SW 1271 (cell line): ENCODE data around the gene TRIM8.

Source experiments
- DNase-seq, 2 experiments: peaks; one replicate each; lab custom pipeline; 2025; lab: John Stamatoyannopoulos, UW

TRIM8 gene

GRCh38 chr10:102616066-102616770 lies 28.1 kb upstream of the TRIM8 start:
- DNase-seq: no peak

- no peak for DNase-seq
These were observed 27.2 kb upstream of the TRIM8 start for GRCh38 chr10:102617041-102617440.

- DNase-seq: no peak
These were observed 26.5 kb upstream of the TRIM8 start for GRCh38 chr10:102617816-102618215.

- no peak for DNase-seq
These were observed 24.8 kb upstream of the TRIM8 start for GRCh38 chr10:102619281-102619981.

GRCh38 chr10:102620138-102620590 lies 24.1 kb upstream of the TRIM8 start:
- DNase-seq: no peak

- DNase-seq: no peak
These were observed 23.5 kb upstream of the TRIM8 start for GRCh38 chr10:102620591-102621442.

- DNase-seq: no peak
These were observed 22.6 kb upstream of the TRIM8 start for GRCh38 chr10:102621443-102622325.

GRCh38 chr10:102624094-102624493 lies 20.2 kb upstream of the TRIM8 start:
- no peak for DNase-seq

GRCh38 chr10:102624751-102625645 lies 19.3 kb upstream of the TRIM8 start:
- no peak for DNase-seq

GRCh38 chr10:102626026-102626685 lies 18.1 kb upstream of the TRIM8 start:
- DNase-seq: no peak

- no peak for DNase-seq
These were observed 17.0 kb upstream of the TRIM8 start for GRCh38 chr10:102627291-102627735.

- no peak for DNase-seq
These were observed 16.5 kb upstream of the TRIM8 start for GRCh38 chr10:102627736-102628293.

GRCh38 chr10:102628451-102628911 lies 15.8 kb upstream of the TRIM8 start:
- DNase-seq: no peak

GRCh38 chr10:102629661-102630614 lies 14.3 kb upstream of the TRIM8 start:
- peak; percentile 63 to 80 for DNase-seq

GRCh38 chr10:102630663-102631062 lies 13.6 kb upstream of the TRIM8 start:
- DNase-seq: no peak

- DNase-seq: no peak
These were observed 12.5 kb upstream of the TRIM8 start for GRCh38 chr10:102631525-102632393.

GRCh38 chr10:102632394-102633111 lies 11.7 kb upstream of the TRIM8 start:
- DNase-seq: no peak
